CD4-positive, alpha-beta memory T cell (primary cell): ENCODE results near the gene LCN1. TPM values are rescaled to one million over a fixed set of nuclear protein-coding genes. Genes with fewer than 3 reads are reported as not detected.
A peak's percentile ranks its signal among the peaks of the same experiment; 100 is the strongest.
"Not testable (repeated sequence)": the region's sequence is repeated elsewhere in the genome, so short reads cannot be mapped to it uniquely, and the experiment has no call there.

Source experiments
- CTCF ChIA-PET: fragments of 350-600 bp; sonication (Branson Sonifier 250); formaldehyde crosslinking; loops from one replicate; lab custom pipeline; 2021; ENCODE audit warnings: inconsistent platforms; ENCODE audit not compliant: partially characterized antibody; lab: Charles Lee
- POLR2A ChIA-PET: fragments of 350-600 bp; sonication (Branson Sonifier 250); formaldehyde crosslinking; loops from one replicate; lab custom pipeline; 2021; ENCODE audit not compliant: partially characterized antibody; lab: Charles Lee
- DNase-seq, 5 donors: peaks; one replicate each; pipeline versions ENCODE4 v3.0.0 to v3.0.0-alpha.2; 2020 to 2022; ENCODE audit warnings: mixed read lengths in 1 of 5
- H3K27ac ChIP-seq: one replicate; pipeline ENCODE4 v1.7.0; 2013; ENCODE audit warnings: low read depth, low read length
- H3K27me3 ChIP-seq: 2 replicates; pipeline ENCODE4 v1.7.0; 2013; ENCODE audit warnings: mild to moderate bottlenecking, low read length, moderate library complexity; ENCODE audit not compliant: insufficient read depth
- H3K36me3 ChIP-seq: 2 replicates; pipeline ENCODE4 v1.7.0; 2013; ENCODE audit warnings: mild to moderate bottlenecking, low read length, moderate library complexity; ENCODE audit not compliant: insufficient read depth
- H3K4me1 ChIP-seq: 2 replicates; pipeline ENCODE4 v1.7.0; 2013; ENCODE audit warnings: mild to moderate bottlenecking, low read length, moderate library complexity; ENCODE audit not compliant: insufficient read depth
- H3K4me3 ChIP-seq, 2 donors: one replicate each; pipeline ENCODE4 v1.7.0; 2013; ENCODE audit warnings: low read length in 2 of 2, mild to moderate bottlenecking in 1 of 2
- H3K9me3 ChIP-seq, 2 donors: one replicate each; pipeline ENCODE4 v1.7.0; 2013; ENCODE audit warnings: low read length in 2 of 2, control low read depth in 1 of 2; ENCODE audit not compliant: control insufficient read depth in 1 of 2
- H3K27ac Mint-ChIP-seq, 7 donors: one replicate each; pipeline ENCODE4 v1.8.0; 2020 to 2021; ENCODE audit warnings: mixed read lengths in 7 of 7, mild to moderate bottlenecking in 6 of 7, inconsistent platforms in 3 of 7, moderate library complexity in 3 of 7
- H3K27me3 Mint-ChIP-seq, 2 donors: one replicate each; pipeline ENCODE4 v1.8.0; 2020 to 2021; ENCODE audit warnings: mixed read lengths in 2 of 2
- H3K36me3 Mint-ChIP-seq, 2 donors: one replicate each; pipeline ENCODE4 v1.8.0; 2020 to 2021; ENCODE audit warnings: mixed read lengths in 2 of 2, inconsistent platforms in 1 of 2, mild to moderate bottlenecking in 1 of 2
- H3K4me1 Mint-ChIP-seq, 4 donors: one replicate each; pipeline ENCODE4 v1.8.0; 2020 to 2021; ENCODE audit warnings: mixed read lengths in 4 of 4, mild to moderate bottlenecking in 1 of 4
- H3K4me3 Mint-ChIP-seq, 8 donors: one replicate each; pipeline ENCODE4 v1.8.0; 2020 to 2021; ENCODE audit warnings: mixed read lengths in 8 of 8, mild to moderate bottlenecking in 7 of 8, moderate library complexity in 6 of 8, inconsistent platforms in 3 of 8
- H3K9me3 Mint-ChIP-seq, 8 donors: one replicate each; pipeline ENCODE4 v1.8.0; 2020 to 2021; ENCODE audit warnings: mixed read lengths in 8 of 8, mild to moderate bottlenecking in 5 of 8, inconsistent platforms in 3 of 8, moderate library complexity in 1 of 8
- intact Hi-C: fragments of 100-400 bp; cut with micrococcal nuclease; formaldehyde crosslinking; loops from one replicate; pipeline ENCODE4 v1.15.1; 2023
- polyA plus RNA-seq, 2 donors: library from polyadenylated mRNA; unstranded; fragments of 300-500 nt; fragmentation: Illumina TruSeq; gene quantifications; one replicate each; pipeline ENCODE4 v1.2.3, GENCODE V29; 2021
- total RNA-seq, 2 experiments: library from RNA; stranded (reverse); gene quantifications; one replicate each; pipeline ENCODE4 v1.2.3, GENCODE V29; 2021

The LCN1 gene
- total and polyA plus RNA-seq, 4 experiments from 2014 or later: not detected

DNA sequence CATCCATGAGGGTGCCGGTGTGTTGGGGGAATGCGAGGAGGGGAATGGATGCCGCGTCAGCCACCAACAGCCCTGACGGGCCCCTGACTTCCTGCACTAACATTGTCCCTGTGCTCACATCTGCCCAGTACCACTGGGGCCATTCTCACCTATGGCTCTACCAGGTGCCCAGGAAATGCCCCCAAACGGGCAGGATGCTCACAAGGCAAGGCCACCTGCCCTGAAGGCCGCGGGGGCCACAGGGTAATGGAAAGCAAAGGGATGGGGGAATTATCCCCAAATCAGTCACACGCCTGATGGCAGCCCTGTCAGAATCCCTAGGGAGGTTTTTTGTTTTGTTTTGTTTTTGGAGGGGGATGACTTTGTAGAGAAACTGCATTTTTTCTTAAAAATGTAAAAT lies 7.3 kb upstream of the LCN1 start:
- H3K4me3 ChIP-seq, H3K27ac Mint-ChIP-seq, H3K27me3 ChIP-seq, H3K9me3 Mint-ChIP-seq, H3K4me3 Mint-ChIP-seq, POLR2A ChIA-PET, H3K9me3 ChIP-seq, DNase-seq, H3K4me1 Mint-ChIP-seq, H3K36me3 Mint-ChIP-seq, intact Hi-C loops, H3K36me3 ChIP-seq, H3K27me3 Mint-ChIP-seq, H3K27ac ChIP-seq, CTCF ChIA-PET, H3K4me1 ChIP-seq: not testable (repeated sequence)

DNA sequence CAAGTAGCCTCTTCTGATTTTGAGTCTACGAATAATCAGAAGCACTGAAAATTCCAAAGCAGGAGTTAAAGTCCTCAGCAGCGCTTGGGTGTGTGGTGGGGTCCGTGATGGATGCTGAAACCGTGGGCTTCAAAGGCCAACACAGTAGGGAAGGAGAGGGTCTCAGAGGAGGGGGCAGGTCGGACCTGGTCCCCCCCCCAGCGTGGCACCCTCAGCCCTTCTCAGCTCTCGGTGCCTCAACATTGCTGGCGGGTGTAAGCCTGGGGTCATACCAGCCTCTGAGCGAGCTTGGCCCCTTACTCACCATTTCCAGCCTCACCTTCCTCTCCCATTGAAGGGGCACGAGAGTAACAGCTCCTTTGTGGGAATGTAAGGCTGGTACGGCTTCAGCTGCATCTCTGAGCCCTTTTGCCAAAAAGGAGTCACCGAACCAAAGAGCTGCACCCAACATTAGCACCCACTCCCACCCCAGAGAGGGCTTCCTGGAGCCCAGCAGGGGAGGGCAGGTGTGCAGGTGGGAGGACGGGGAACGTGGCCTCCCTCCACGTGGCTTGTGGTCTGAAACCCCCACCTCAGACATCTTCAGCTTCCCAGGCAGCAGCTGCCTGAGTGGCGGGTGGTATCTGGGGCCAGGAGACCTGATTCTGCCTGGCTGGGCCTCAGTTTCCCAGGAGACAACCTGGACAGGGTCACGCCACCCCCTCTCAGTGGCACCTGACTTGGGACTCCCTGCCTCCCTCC lies 6.7 kb upstream of the LCN1 start:
- Histone ChIP-seq H3K9me3 (no peaks in the 10 kb centered on the region), H3K4me3 (no peak overlapping the region), H3K36me3 (no peaks in the 10 kb centered on the region), H3K27me3 (no peaks in the 10 kb centered on the region), H3K27ac (no peak overlapping the region), H3K4me1 (no peaks in the 10 kb centered on the region)
- ChIA-PET CTCF (no interaction called here), POLR2A (no interaction called here)
- H3K4me1 Mint-ChIP-seq: peaks cover 0 to 8% (median 4%) of the 10 kb centered on the region in 4 donors
- no peak overlapping the region for H3K4me3 Mint-ChIP-seq
- no peaks in the 10 kb centered on the region for H3K36me3 Mint-ChIP-seq
- no peak for DNase-seq
- H3K27me3 Mint-ChIP-seq: peaks cover 2% of the 10 kb centered on the region in 2 donors
- H3K9me3 Mint-ChIP-seq: peaks cover 0 to 4% (median 1%) of the 10 kb centered on the region in 8 donors
- intact Hi-C loops: no loop called here
- no peak overlapping the region for H3K27ac Mint-ChIP-seq

DNA sequence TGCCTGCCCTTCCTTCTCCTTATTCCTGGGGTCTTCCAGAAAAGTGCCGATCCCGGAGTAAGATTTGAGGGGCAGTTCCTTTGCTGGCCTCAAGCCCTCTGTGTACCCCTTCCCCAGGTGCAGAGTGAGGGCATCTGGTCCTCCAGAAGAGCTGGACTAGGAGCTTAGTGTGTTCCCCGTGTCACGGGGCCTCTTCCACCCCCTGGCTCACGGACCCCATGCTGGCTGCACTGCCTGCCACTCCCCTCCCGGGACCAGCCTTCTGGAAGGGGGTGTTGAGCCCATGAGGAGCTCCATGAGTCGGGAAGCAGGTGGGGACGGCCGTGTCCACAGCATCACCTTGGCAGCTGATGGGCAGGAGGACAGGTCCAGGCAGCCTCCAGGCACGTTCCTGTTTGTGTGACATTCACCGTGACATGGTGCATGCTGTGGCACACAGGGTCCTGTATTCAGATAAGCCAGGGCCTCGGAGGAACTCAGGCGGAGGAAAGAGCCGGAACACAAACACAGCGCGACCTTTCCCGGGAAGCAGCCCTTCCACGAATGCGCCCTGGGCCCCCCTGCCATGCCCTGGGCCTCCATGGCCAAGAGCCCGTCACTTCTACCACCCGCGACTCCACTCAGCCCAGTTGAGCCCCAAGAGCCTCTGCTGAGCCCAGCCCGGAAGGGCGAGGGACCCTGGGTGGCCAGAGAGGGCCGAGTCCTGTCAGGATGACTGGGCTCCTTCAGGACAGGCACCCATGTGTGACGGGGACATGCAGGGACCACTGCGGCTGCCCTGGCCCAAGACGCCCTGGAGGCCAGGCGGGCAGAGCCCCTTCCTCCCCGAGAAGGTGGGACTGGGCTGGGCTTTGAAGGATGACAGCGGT lies 5.9 kb upstream of the LCN1 start:
- Histone ChIP-seq H3K9me3 (no peaks in the 10 kb centered on the region), H3K27ac (no peak overlapping the region), H3K4me3 (no peak overlapping the region), H3K36me3 (no peaks in the 10 kb centered on the region), H3K4me1 (no peaks in the 10 kb centered on the region), H3K27me3 (no peaks in the 10 kb centered on the region)
- ChIA-PET CTCF (no interaction called here), POLR2A (no interaction called here)
- H3K4me3 Mint-ChIP-seq: no peak overlapping the region
- DNase-seq: no peak
- no peak overlapping the region for H3K27ac Mint-ChIP-seq
- H3K27me3 Mint-ChIP-seq: peaks cover 2 to 4% of the 10 kb centered on the region in 2 donors
- H3K4me1 Mint-ChIP-seq: peaks cover 0 to 8% (median 4%) of the 10 kb centered on the region in 4 donors
- H3K9me3 Mint-ChIP-seq: peaks cover 0 to under 1% (median 0%) of the 10 kb centered on the region in 8 donors
- intact Hi-C loops: no loop called here
- no peaks in the 10 kb centered on the region for H3K36me3 Mint-ChIP-seq

DNA sequence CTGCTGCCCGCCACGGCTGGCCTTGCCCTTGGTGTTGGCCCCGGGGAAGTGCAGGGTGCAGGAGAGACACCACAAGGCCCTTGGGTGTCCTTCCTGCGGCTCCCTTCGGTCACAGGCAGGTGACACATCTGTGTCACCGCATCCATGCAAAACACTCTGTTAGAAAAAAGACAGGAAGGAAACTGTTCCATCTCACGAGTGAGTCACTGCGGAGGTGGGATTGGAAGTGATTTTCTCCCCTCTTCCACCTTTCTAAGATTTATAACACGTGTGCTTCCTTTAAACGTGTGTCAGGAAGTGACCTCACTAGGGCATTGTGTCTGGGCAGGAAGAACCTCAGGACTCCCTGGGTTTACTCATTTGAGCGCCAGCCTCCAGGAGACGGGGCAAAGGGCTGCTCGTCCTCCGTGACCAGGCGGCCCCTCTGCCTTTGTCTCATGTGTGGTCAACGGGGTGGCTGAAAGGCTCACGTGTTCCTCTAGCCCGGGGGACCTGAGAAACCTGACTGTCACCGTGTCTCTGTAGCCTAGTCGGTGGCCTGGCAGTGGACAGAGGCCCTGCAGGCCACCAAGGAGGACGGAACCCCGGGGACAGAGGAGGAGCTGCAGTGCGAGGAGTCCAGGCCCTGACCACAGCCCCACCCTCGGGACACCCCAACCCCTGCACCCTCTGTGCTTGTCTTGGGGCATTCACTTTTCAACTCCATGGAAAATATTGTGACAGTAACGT lies 4.9 kb upstream of the LCN1 start:
- DNase-seq: no peak
- H3K4me3 ChIP-seq: no peak overlapping the region
- H3K27ac ChIP-seq: no peak overlapping the region
- Mint-ChIP-seq H3K9me3 (no peaks in the 10 kb centered on the region), H3K27me3 (peaks cover 4% of the 10 kb centered on the region in 2 donors), H3K27ac (no peak overlapping the region), H3K4me1 (peaks cover 0 to 8% (median 4%) of the 10 kb centered on the region in 4 donors), H3K36me3 (no peaks in the 10 kb centered on the region), H3K4me3 (peak overlapping the region in 1 of 8 donors; percentile 11)
- no peaks in the 10 kb centered on the region for H3K27me3 ChIP-seq
- no peaks in the 10 kb centered on the region for H3K9me3 ChIP-seq
- ChIA-PET POLR2A (no interaction called here), CTCF (no interaction called here)
- no peaks in the 10 kb centered on the region for H3K36me3 ChIP-seq
- intact Hi-C loops: no loop called here
- H3K4me1 ChIP-seq: no peaks in the 10 kb centered on the region

DNA sequence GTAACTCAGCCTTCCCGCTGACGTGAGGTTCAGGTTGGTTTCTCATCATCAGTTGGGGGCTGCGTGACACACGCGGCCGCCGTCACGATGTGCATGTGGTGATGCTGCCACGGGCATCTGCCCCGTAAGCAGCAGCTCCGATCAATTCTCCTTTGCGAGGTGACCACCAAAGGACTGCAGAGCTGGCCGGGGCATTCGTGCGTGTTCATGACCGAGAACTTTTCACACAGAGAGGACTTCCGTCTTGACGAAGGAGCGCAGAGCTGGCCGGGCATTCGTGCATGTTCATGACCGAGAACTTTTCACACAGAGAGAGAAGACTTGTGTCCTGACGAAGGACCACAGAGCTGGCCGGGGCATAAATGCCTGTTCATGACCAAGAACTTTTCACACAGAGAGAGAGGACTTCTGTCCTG lies 3.8 kb upstream of the LCN1 start:
- Mint-ChIP-seq H3K27ac (peak overlapping the region in 1 of 7 donors; percentile 25), H3K4me3 (no peak overlapping the region), H3K4me1 (peaks cover 0 to 6% (median 3%) of the 10 kb centered on the region in 4 donors), H3K36me3 (no peaks in the 10 kb centered on the region), H3K27me3 (peaks cover 4% of the 10 kb centered on the region in 2 donors), H3K9me3 (no peaks in the 10 kb centered on the region)
- DNase-seq: no peak
- Histone ChIP-seq H3K9me3 (no peaks in the 10 kb centered on the region), H3K27me3 (no peaks in the 10 kb centered on the region), H3K4me1 (no peaks in the 10 kb centered on the region), H3K4me3 (no peak overlapping the region), H3K36me3 (no peaks in the 10 kb centered on the region), H3K27ac (no peak overlapping the region)
- POLR2A ChIA-PET: no interaction called here
- CTCF ChIA-PET: no interaction called here
- intact Hi-C loops: no loop called here

DNA sequence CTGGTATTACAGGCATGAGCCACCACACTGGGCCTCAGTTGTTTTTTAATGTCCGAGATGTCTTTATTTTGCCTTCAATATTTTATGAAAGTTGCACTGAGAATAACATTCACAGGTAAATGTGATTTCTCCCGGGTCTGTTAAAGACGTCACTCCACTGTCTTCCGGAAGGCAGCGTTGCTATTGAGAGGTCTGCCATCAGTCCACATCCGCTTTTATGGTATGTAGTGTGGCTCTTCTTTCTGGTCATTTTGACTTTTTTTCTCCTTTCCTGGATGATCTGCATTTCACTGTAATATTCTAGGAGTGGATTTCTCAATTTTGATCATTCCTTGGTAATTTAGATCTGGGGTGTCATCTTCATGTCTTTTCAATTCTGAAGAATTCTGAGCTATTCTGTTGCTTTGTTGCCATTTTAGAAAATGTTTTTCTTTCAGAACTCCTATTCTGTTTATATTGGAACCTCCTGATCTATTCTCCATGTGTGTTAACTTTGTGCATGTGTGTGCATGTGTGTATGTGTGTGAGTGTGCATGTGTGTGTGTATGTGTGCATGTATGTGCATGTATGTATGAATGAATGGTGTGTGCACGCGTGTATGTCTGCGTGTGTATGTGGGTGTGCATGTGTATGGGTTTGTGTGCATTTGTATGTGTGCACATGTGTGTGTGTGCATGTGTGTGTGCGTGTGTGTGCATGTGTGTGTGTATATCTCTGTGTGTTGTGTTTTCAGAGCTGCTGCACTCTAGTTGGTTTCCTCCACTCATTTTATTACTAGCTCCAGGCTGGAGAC lies 1.9 kb upstream of the LCN1 start:
- peak overlapping the region in 1 of 7 donors; percentile 64 for H3K27ac Mint-ChIP-seq

More for the DNA sequence above, 1.9 kb upstream of the LCN1 start:
- no peaks in the 10 kb centered on the region for H3K27me3 ChIP-seq
- no peaks in the 10 kb centered on the region for H3K4me1 ChIP-seq
- Mint-ChIP-seq H3K27me3 (peaks cover 4% of the 10 kb centered on the region in 2 donors), H3K9me3 (no peaks in the 10 kb centered on the region), H3K4me1 (peaks cover 0 to 3% (median 0%) of the 10 kb centered on the region in 4 donors), H3K36me3 (no peaks in the 10 kb centered on the region), H3K4me3 (no peak overlapping the region)
- DNase-seq: no peak
- H3K36me3 ChIP-seq: no peaks in the 10 kb centered on the region
- POLR2A ChIA-PET: no interaction called here
- H3K9me3 ChIP-seq: no peaks in the 10 kb centered on the region
- intact Hi-C loops: no loop called here
- CTCF ChIA-PET: no interaction called here
- H3K27ac ChIP-seq: no peak overlapping the region
- H3K4me3 ChIP-seq: no peak overlapping the region
